GM19193 (cell line): ENCODE data around the gene XIRP1.

Experiments
- POLR2A ChIP-seq: IDR thresholded peaks from 4 replicates; pipeline ENCODE4 v1.6.1; 2011; ENCODE audit not compliant: insufficient read depth, insufficient read length; ENCODE audit errors: extremely low read depth

Gene XIRP1

GRCh38 chr3:39211332-39212130 lies 19.1 kb upstream of the XIRP1 start:
- TF ChIP-seq POLR2A: no peak

GRCh38 chr3:39210078-39210477 lies 17.7 kb upstream of the XIRP1 start:
- TF ChIP-seq POLR2A: no peak

DNA sequence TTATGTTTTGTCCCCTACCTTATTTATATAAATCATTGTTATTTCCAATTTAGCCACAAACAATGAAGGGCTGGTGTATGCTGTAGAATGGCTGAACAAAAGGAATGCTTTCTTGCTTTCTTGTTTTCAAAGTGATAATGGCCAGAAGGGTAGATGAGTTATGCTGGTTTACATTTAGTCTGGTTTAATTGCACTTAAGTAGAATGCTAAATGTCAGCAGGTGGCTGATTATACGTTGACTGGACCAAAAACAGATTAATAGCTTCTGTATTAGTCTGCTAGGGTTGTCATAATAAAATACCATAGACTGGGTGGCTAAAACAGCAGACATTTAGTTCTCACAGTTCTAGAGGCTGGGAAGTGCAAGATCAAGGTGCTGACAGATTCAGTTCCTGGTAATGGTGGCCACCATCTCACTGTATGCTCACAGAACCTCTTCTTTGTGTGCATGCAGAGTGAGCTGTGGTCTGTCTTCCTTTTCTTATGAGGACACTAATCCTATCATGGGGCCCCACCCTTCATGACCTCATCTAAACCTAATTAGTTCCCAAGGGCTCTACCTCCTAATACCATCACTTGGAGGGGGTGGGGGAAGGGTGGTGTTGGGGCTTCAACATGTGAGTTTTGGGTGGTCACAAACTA lies 17.1 kb upstream of the XIRP1 start:
- TF ChIP-seq POLR2A: no peak

GRCh38 chr3:39208463-39209055 lies 16.2 kb upstream of the XIRP1 start:
- TF ChIP-seq POLR2A: no peak

DNA sequence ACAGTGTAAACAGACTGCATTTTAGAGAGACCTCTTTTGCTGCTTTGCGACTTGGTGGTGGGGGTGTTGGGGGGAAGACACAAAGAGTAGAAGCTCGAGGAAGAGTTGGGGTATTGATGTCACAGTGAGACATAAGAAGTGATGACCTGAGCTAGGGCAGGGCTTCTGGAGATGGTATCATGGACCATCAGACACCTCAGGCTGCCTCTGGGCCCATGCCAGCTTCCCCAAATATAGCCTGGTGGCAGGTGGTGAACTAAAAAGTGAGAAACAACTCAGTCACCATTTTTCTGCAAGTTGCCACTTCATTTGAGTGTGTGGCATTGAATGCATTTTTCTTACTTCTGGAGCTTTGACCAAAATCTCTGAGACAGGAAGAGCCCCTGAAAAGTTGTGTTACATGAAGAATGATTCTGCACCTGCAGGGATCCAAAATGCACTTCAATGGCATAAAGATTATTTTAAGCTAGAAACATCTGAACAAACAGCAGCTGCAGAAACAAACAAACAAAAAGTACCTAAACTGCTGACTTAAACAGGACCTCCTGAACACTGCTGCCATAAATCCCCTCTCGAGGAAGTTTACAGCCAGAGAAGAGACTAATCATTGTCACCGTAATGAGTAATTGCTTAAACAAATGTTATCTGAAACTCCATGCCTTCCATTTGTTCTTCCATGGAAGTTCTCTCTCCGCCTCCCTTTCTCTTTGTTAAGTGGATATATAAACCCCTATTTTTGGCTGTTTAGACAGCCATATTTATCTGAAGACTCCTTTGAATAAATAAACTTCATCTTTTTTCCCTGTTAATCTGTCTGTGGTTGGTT lies 15.2 kb upstream of the XIRP1 start:
- no peak for TF ChIP-seq POLR2A

DNA sequence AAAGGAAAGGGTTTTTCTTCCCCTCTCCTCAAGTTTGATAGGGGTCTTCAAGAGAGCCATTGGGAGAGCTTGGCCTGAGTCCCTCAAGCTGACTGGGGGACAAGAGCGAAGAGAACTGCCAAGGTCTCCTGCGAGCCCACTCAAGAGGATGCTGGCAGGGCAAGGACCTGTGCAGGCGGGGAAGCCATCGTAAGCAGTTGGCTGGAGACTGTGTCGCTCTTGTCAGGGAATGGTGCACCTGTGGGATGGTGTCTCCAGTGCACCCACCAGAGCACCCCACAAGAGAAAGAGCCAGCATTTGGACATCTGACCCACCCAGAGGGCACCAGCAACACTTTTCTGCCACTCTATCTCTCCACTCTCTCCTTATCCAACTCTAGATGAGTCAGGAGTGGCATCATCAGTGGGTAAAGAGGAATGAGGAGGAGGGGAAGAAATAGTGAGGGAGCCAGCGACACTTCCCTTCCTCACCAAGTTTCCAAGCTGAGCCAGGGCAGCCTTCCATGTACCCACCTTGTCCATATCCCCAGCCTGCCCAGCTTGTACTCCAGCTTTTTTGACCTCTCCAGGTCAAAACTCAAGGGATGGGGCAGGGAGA lies 13.6 kb upstream of the XIRP1 start:
- no peak for TF ChIP-seq POLR2A

DNA sequence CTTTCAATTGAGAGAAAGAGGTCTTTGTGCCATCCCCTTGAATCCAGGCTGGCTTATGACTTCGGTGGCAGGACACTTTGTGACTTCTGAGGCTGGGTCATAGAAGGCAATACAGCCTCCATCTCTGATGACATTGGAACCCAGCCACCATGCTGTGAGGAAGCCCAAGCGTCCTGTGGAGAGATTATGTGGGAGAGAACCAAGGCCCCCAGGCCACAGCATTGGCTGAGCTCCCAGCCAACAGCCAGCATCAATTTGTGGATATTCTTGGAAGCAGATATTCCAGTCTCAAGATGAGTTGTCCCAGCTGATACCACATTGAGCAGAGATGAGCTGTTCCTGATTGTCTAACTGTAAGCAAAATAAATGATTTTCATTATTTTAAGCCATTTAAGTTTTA lies 12.7 kb upstream of the XIRP1 start:
- no peak for TF ChIP-seq POLR2A

DNA sequence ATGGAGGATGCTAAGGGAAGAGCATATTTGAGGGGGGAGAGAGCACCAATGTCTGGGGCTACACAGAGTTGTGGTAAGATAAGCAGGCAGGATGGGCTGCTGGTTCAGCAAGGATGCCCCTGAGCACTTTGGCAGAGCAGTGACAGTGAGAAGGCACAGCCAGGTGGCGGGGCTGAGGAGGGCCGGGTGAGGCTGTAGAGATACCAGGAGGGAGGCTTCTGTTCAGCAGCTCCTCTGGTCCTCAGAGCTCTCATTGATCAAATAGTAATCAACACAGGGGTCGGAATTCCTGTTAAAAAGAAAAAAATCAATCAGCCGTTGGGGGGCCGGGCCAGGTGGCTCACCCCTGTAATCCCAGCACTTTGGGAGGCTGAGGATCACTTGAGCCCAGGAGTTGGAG lies 11.5 kb upstream of the XIRP1 start:
- no peak for TF ChIP-seq POLR2A

- no peak for TF ChIP-seq POLR2A
These were observed 11.0 kb upstream of the XIRP1 start for GRCh38 chr3:39203402-39203801.

GRCh38 chr3:39202094-39202493 lies 9.7 kb upstream of the XIRP1 start:
- no peak for TF ChIP-seq POLR2A

DNA sequence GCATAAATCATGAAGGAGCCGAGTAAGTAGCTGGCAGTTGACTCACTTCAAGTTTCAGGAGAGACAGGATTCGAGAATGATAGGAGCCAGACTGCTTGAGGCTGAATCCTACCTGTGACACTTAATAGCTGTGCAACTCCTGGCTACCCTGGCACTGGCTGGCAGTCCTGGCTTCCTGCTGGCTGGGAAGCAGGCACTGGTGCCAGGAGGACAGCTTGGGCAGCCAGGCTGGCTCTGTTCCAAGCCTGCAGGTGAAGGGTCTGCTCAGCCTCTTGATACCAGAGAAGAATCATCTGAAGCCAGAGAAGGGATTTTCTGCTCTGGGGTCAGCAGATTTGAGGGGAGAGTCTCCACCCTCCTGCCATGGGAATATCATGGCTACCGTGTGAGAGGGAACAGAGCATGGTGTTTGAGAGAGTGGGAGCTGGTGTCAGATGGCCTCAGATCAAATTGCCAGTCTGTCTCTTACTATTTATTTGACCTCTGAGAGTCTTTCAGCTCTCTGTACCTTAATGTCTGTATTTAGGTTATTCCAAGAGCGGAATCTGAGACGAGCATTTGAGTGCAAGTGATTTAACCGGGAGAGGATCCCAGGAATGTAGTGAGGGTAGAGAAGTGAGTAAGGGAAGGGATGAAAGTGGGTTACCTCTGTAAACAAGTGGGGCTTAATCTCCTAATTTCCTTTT lies 4.4 kb upstream of the XIRP1 start:
- no peak for TF ChIP-seq POLR2A

DNA sequence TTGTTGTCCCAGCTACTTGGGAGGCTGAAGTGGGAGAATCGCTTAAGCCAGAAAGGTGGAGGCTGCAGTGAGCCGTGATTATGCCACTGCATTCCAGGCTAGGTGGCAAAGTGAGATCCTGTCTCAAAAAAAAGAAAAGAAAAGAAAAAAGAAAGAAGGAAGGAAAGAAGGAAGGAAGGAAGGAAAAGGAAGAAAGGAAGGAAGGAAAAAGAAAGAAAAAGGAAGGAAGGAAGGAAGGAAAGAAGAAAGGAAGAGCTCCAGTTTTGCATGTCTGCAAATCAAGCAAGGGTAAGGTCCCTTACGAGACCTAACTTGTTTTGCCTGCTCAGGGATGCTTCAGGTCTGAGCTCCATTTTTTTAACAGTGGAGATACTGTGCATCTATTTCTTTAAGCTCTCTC lies 3.6 kb upstream of the XIRP1 start:
- no peak for TF ChIP-seq POLR2A

- TF ChIP-seq POLR2A: no peak
These were observed 996 bp upstream of the XIRP1 start for GRCh38 chr3:39193391-39193790.

GRCh38 chr3:39191773-39192172 lies 622 bp downstream of the XIRP1 start:
- TF ChIP-seq POLR2A: no peak

DNA sequence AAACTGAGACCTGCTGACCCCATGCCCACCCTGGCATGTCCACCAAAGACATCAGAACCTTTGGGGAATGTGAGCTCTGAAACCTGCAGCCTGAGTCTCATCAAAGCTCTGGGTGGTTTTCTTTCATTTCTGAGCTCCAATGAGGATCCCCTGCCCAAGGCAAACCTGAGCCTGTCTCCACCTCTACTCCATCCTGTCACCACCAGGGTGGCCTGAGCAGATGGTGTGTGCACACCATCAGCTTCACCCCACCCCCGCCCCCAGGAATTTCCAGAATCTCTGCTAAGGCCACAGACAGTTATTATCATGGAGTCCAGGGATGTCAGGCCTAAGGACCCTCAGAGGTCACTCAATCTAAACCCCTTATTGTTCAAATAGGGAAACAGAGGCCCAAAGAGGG lies 1.3 kb downstream of the XIRP1 start:
- no peak for TF ChIP-seq POLR2A
